WTC11 (cell line): ENCODE measurements around the gene NFIC.

ENCODE experiments used
- MXD4 ChIP-seq: fragments of 250-450 bp; sonication (Bioruptor Pico); IDR thresholded peaks from 2 replicates; pipeline ENCODE4 v1.8.0; 2021; ENCODE audit warnings: mild to moderate bottlenecking, moderate library complexity, borderline replicate concordance
- RELA ChIP-seq: sonication (generic); formaldehyde crosslinking; IDR thresholded peaks from 2 replicates; pipeline ENCODE4 v1.8.1; 2022; ENCODE audit warnings: missing genetic modification reagents, mild to moderate bottlenecking, borderline replicate concordance
- SP1 ChIP-seq: sonication (generic); formaldehyde crosslinking; conservative IDR thresholded peaks from 2 replicates; pipeline ENCODE4 v1.8.1; 2022; ENCODE audit warnings: missing genetic modification reagents
- TCF7 ChIP-seq: sonication (generic); formaldehyde crosslinking; IDR thresholded peaks from 2 replicates; pipeline ENCODE4 v1.8.0; 2022; ENCODE audit warnings: mild to moderate bottlenecking, low read depth, missing genetic modification reagents, moderate library complexity
- ZNF396 ChIP-seq: fragments of 250-450 bp; sonication (Bioruptor Pico); IDR thresholded peaks from 2 replicates; pipeline ENCODE4 v1.8.0; 2021; ENCODE audit warnings: mild to moderate bottlenecking, moderate library complexity, borderline replicate concordance
- TF ChIP-seq, protein P1 (sequence below): fragments of 200-600 bp; IDR thresholded peaks from 2 replicates; pipeline ENCODE4 v1.8.0; 2022; ENCODE audit warnings: antibody characterized with exemption
- TF ChIP-seq, protein P2 (sequence below): sonication (generic); formaldehyde crosslinking; IDR thresholded peaks from 2 replicates; pipeline ENCODE4 v1.8.0; 2022; ENCODE audit warnings: mild to moderate bottlenecking, missing genetic modification reagents
- TF ChIP-seq, protein P3 (sequence below): sonication (generic); formaldehyde crosslinking; IDR thresholded peaks from 2 replicates; pipeline ENCODE4 v1.8.1; 2022; ENCODE audit warnings: low read depth, mild to moderate bottlenecking, moderate library complexity, missing genetic modification reagents, borderline replicate concordance
- TF ChIP-seq, protein P4 (sequence below): sonication (generic); formaldehyde crosslinking; conservative IDR thresholded peaks from 2 replicates; pipeline ENCODE4 v1.8.1; 2023; ENCODE audit warnings: mild to moderate bottlenecking, low read depth, missing genetic modification reagents, moderate library complexity

DNA sequence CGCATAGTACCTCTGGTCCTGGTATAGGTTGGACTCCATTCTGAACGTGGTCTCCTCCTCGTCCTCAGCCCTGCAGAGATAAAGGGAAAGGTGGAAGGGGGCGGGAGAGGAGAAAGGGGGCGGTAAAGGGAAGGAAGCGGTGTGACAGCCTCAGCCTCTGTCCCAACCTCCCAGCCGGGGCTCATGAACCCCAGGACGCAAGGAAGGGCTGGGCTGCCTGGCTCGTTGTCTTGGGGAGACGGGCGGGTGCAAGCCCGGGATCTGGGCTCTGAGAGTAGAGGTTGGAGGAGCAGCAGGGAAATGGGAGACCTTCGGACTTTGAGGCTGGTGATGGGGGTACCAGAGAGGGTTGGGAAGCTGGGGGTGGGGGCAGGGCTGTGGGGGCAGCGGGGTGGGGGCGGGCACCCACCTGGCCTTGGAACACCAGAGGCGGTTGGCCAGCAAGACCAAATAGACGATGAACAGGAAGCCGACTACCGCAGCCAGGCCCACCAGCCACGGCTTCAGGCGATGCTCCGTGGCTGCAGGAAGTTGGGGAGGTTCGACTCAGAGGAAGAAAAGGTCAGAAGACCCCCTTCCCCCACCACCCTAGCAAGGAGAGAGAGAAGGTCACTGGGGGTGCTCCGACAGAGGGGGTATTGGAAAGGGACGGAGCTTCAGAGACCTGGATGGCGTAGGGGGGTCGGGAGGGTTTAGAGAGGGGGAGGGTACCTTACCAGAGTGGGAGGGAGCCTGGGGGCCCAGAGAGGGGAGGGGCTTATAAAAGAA, 112.2 kb downstream of the NFIC start:
- TF ChIP-seq, protein P1, sequence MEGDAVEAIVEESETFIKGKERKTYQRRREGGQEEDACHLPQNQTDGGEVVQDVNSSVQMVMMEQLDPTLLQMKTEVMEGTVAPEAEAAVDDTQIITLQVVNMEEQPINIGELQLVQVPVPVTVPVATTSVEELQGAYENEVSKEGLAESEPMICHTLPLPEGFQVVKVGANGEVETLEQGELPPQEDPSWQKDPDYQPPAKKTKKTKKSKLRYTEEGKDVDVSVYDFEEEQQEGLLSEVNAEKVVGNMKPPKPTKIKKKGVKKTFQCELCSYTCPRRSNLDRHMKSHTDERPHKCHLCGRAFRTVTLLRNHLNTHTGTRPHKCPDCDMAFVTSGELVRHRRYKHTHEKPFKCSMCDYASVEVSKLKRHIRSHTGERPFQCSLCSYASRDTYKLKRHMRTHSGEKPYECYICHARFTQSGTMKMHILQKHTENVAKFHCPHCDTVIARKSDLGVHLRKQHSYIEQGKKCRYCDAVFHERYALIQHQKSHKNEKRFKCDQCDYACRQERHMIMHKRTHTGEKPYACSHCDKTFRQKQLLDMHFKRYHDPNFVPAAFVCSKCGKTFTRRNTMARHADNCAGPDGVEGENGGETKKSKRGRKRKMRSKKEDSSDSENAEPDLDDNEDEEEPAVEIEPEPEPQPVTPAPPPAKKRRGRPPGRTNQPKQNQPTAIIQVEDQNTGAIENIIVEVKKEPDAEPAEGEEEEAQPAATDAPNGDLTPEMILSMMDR = no peak
- TF ChIP-seq TCF7 (CRISPR knock-in tag) (no peak), MXD4 (no peak), SP1 (no peak), ZNF396 (no peak), RELA (no peak)
- TF ChIP-seq, protein P2, sequence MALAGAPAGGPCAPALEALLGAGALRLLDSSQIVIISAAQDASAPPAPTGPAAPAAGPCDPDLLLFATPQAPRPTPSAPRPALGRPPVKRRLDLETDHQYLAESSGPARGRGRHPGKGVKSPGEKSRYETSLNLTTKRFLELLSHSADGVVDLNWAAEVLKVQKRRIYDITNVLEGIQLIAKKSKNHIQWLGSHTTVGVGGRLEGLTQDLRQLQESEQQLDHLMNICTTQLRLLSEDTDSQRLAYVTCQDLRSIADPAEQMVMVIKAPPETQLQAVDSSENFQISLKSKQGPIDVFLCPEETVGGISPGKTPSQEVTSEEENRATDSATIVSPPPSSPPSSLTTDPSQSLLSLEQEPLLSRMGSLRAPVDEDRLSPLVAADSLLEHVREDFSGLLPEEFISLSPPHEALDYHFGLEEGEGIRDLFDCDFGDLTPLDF (CRISPR knock-in tag) = no peak
- TF ChIP-seq, protein P3, sequence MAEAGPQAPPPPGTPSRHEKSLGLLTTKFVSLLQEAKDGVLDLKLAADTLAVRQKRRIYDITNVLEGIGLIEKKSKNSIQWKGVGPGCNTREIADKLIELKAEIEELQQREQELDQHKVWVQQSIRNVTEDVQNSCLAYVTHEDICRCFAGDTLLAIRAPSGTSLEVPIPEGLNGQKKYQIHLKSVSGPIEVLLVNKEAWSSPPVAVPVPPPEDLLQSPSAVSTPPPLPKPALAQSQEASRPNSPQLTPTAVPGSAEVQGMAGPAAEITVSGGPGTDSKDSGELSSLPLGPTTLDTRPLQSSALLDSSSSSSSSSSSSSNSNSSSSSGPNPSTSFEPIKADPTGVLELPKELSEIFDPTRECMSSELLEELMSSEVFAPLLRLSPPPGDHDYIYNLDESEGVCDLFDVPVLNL (CRISPR knock-in tag) = no peak
- TF ChIP-seq, protein P4, sequence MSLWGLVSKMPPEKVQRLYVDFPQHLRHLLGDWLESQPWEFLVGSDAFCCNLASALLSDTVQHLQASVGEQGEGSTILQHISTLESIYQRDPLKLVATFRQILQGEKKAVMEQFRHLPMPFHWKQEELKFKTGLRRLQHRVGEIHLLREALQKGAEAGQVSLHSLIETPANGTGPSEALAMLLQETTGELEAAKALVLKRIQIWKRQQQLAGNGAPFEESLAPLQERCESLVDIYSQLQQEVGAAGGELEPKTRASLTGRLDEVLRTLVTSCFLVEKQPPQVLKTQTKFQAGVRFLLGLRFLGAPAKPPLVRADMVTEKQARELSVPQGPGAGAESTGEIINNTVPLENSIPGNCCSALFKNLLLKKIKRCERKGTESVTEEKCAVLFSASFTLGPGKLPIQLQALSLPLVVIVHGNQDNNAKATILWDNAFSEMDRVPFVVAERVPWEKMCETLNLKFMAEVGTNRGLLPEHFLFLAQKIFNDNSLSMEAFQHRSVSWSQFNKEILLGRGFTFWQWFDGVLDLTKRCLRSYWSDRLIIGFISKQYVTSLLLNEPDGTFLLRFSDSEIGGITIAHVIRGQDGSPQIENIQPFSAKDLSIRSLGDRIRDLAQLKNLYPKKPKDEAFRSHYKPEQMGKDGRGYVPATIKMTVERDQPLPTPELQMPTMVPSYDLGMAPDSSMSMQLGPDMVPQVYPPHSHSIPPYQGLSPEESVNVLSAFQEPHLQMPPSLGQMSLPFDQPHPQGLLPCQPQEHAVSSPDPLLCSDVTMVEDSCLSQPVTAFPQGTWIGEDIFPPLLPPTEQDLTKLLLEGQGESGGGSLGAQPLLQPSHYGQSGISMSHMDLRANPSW (CRISPR knock-in tag) = no peak
